Dendritic cell treated with granulocyte-macrophage colony-stimulating factor and Interleukin-4, amounts not matched to agents 40 ng/mL and 50 ng/mL, for 4 days (primary cell): ENCODE measurements around the gene GADD45B.
A peak's percentile ranks its signal among the peaks of the same experiment; 100 is the strongest.
"Not testable (repeated sequence)": the region's sequence is repeated elsewhere in the genome, so short reads cannot be mapped to it uniquely, and the experiment has no call there.

Experiments
- H3K27ac Mint-ChIP-seq: one replicate; pipeline ENCODE4 v1.8.0; 2022; ENCODE audit warnings: mild to moderate bottlenecking, mixed read lengths
- H3K27me3 Mint-ChIP-seq: one replicate; pipeline ENCODE4 v1.8.0; 2022; ENCODE audit warnings: mild to moderate bottlenecking, mixed read lengths
- H3K36me3 Mint-ChIP-seq: one replicate; pipeline ENCODE4 v1.8.0; 2022; ENCODE audit warnings: low read depth, mixed read lengths
- H3K4me1 Mint-ChIP-seq: one replicate; pipeline ENCODE4 v1.8.0; 2022; ENCODE audit warnings: low read depth, mixed read lengths
- H3K4me3 Mint-ChIP-seq: one replicate; pipeline ENCODE4 v1.8.0; 2022; ENCODE audit warnings: mild to moderate bottlenecking, moderate library complexity, mixed read lengths
- H3K9me3 Mint-ChIP-seq: one replicate; pipeline ENCODE4 v1.8.0; 2022; ENCODE audit warnings: mixed read lengths
- intact Hi-C: fragments of 100-400 bp; cut with micrococcal nuclease; formaldehyde crosslinking; loops from one replicate; pipeline ENCODE4 v1.15.0; 2022

GADD45B gene

DNA sequence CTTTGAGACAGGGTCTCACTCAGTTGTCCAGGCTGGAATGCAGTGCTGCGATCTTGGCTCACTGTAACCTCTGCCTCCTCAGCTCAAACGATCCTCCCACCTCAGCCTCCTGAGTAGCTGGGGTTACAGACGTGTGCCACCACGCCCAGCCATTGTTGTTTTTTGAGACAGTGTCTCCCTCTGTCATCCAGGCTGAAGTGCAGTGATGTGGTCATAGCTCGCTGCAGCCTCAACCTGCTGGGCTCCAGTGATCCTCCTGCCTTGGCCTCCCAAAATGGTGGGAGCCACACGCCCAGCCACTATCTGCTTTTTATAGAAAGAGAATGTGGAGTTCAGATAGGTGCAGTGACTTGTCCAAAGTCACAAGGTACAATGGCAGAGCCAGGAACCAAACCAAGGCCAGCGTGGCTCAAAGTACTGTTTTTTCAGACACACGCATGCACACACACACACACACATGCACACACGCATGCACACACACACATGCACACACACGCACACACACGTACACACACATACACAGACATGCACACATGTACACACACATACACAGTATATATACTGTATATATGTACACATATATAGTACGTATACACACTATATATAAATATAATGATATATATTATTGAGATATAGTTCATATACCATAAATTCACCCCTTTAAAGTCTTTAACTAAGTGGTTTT, 6.6 kb downstream of the GADD45B start:
- intact Hi-C loops: no loop called here
- H3K4me1 Mint-ChIP-seq: peaks cover 21% of the 10 kb centered on the region
- H3K9me3 Mint-ChIP-seq: peaks cover 16% of the 10 kb centered on the region
- H3K27ac Mint-ChIP-seq: no peak overlapping the region
- no peak overlapping the region for H3K4me3 Mint-ChIP-seq
- H3K27me3 Mint-ChIP-seq: peaks cover 35% of the 10 kb centered on the region
- H3K36me3 Mint-ChIP-seq: peaks cover 13% of the 10 kb centered on the region

DNA sequence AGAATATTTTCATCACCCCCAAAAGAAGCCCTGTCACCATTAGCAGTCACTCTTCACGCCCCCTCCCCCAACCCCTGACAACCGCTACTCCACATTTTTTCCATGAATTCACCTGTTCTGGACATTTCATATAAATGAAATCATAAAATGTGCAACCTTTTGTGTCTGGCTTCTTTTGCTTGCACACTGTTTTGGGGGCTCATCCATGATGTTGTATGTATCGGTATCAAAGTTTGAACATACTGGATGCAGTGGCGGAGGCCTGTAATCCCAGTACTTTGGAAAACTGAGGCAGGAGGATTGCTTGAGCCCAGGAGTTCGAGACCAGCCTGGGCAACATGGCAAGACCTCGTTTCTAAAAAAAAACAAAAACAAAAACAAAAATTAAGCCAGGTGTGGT, 7.2 kb downstream of the GADD45B start:
- Mint-ChIP-seq H3K27ac (no peak overlapping the region), H3K27me3 (peaks cover 41% of the 10 kb centered on the region), H3K4me1 (peaks cover 21% of the 10 kb centered on the region), H3K4me3 (no peak overlapping the region), H3K36me3 (peaks cover 7% of the 10 kb centered on the region), H3K9me3 (peaks cover 16% of the 10 kb centered on the region)
- intact Hi-C loops: no loop called here

DNA sequence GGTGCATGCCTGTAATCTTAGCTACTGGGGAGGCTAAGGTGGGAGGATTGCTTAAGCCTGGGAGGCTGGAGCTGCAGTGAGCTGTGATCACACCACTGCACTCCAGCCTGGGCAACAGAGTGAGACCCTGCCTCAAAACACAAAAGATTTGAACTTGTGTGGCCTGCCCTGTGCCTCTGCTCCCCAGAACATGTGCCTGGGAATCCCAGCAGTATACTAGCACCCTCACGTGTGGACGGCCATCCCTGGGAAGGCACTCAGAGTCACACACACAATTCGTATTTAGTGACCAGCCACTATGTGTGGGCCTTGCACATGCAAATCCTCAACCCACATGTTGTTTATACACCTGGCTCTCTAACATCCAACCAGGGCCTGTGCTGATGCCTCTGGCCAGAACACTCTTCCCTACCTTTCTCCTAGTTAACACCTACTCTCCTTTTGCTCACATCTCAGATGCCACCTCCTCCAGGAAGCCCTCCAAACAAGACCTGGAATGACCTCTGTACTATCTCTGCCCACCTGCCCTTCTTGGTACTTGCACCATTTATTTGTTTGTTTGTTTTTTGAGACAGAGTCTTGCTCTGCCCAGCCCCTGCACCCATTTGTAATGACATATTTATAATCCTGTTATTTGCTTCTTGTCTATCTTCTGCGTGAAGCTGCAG, 7.7 kb downstream of the GADD45B start:
- peaks cover 47% of the 10 kb centered on the region for H3K27me3 Mint-ChIP-seq
- peaks cover 21% of the 10 kb centered on the region for H3K4me1 Mint-ChIP-seq
- no peak overlapping the region for H3K4me3 Mint-ChIP-seq
- peaks cover 16% of the 10 kb centered on the region for H3K9me3 Mint-ChIP-seq
- intact Hi-C loops: no loop called here
- H3K27ac Mint-ChIP-seq: no peak overlapping the region
- H3K36me3 Mint-ChIP-seq: peaks cover 1% of the 10 kb centered on the region

DNA sequence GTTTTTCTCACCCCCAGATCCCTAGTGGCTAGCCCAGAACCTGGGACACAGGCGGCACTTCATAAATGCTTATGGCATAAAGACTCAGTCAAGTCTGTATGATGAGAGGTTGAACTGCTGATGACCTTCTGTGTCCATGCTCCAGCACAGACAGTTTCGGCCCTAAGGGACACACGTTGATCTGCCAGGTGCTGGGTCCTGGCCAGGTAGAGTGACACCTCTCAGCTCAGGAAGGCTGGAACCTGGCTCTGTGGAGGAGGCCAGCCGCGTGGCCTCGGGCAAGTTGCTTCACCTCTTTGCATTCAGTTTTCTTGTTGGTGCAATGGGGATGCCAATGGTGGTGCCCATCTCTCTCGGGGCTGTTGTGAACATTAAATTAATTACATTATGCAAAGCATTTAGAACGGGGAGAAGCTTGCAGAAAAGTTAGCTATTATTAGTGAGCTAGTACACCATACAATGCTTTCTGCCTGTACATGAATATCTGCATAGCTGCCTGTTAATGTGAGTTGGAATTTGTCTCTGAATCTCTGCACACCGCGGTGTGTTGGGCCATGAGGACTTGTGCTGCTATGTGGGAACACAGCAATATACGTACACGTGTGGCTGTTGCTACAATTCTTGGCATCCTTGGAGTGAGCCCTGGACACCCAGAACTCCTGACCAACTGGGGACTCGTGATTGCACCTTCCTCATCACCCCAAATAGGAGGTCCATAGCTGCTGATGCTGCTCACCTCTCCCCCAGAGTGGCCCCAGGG, 8.4 kb downstream of the GADD45B start:
- Mint-ChIP-seq H3K4me3 (no peak overlapping the region), H3K4me1 (peaks cover 19% of the 10 kb centered on the region), H3K27ac (no peak overlapping the region), H3K9me3 (peaks cover 16% of the 10 kb centered on the region), H3K27me3 (peaks cover 50% of the 10 kb centered on the region), H3K36me3 (no peaks in the 10 kb centered on the region)
- intact Hi-C loops: no loop called here

DNA sequence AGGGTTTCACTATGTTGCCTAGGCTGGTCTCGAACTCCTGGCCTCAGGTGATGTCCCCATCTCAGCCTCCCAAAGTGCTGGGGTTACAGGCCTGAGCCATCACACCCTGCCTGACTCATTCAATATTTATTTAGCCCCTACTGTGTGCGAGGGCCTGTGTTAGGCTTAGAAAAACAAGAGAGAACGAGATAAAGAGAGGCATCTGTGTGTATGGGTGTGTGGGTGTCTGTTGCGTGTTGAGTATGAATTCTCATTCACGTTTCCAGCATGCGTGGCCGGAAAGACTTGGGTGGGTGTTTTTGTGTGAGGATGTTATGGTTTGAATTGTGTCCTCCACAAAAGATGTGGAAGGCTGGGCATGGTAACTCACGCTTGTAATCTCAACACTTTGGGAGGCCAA, 9.5 kb downstream of the GADD45B start:
- no peak overlapping the region for H3K4me3 Mint-ChIP-seq
- no peak overlapping the region for H3K27ac Mint-ChIP-seq
- peaks cover 55% of the 10 kb centered on the region for H3K27me3 Mint-ChIP-seq
- peaks cover 16% of the 10 kb centered on the region for H3K9me3 Mint-ChIP-seq
- H3K4me1 Mint-ChIP-seq: peaks cover 22% of the 10 kb centered on the region
- intact Hi-C loops: no loop called here
- H3K36me3 Mint-ChIP-seq: no peaks in the 10 kb centered on the region

DNA sequence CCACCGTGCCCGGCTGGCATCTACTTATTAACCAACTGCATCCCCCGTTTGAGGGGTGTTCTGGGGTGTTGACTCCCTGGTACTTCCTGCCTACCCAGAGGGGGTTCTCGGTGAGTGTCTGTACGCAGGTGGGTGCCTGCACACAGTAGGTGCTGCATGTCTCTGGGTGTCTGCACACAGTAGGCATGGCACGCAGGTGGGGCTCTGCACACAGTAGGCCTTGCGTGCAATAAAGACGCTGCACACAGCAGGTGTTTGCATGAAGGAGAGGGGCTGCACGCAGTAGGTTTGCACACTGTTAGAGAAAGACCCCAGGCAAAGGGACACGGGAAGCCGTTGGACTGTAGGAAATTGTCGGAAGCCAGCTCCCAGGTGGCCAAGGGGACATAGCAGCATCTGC, 11.2 kb downstream of the GADD45B start:
- no peak overlapping the region for H3K27ac Mint-ChIP-seq
- H3K27me3 Mint-ChIP-seq: peaks cover 66% of the 10 kb centered on the region
- no peaks in the 10 kb centered on the region for H3K36me3 Mint-ChIP-seq
- intact Hi-C loops: no loop called here
- H3K4me1 Mint-ChIP-seq: peaks cover 33% of the 10 kb centered on the region
- H3K4me3 Mint-ChIP-seq: no peak overlapping the region
- peaks cover 15% of the 10 kb centered on the region for H3K9me3 Mint-ChIP-seq

DNA sequence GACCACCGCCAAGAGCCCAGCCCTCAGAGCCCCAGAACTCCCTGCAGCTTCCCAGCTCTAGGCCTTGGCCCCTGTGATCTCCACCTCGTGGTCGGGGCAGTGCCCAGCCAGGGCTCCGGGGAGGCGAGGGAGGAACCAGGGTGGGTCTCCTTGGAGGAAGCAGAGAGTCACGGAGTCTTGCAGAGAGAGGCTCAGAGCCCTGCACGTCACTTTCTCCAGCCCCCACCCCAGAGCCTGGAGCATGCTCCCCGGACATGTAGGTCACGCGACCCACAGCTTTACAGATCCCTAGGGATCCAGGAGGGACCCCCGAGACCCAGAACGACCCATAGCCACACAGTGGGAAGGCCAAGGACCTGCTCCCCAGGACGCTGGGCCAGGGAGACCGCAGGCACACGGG, 11.9 kb downstream of the GADD45B start:
- Mint-ChIP-seq H3K4me3 (peak overlapping the region; percentile 35), H3K9me3 (peaks cover 8% of the 10 kb centered on the region), H3K27me3 (peaks cover 71% of the 10 kb centered on the region), H3K4me1 (peaks cover 33% of the 10 kb centered on the region), H3K36me3 (no peaks in the 10 kb centered on the region), H3K27ac (peak overlapping the region; percentile 10)
- intact Hi-C loops: no loop called here

DNA sequence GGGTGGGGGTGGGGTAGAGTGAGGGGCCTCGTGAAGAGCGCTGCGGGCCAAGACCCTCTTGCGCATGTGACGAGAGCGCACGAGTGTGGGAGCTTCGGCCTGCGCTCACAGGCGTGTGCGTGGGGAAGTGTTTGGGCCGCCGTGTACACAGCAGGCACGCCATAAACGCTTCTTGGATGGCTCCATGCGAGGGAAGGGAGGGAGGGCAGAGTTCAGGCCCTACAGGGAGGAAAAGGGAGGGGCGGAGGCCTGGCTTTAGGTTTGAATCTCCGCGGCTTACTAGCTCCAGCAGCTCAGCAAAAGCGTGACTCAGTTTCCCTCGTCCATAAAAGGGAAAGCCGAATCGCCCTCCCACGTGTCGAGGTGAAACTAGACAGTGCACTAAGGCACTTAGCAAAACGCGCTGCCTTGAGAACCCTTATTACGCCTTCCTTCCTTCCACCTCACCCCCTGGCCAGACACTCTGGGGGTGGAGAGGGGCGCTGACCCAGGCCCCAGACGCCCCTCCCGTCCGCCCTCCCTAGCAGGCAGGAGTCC, 12.5 kb downstream of the GADD45B start:
- Mint-ChIP-seq H3K27me3 (peaks cover 77% of the 10 kb centered on the region), H3K27ac (peak overlapping the region; percentile 49), H3K4me3 (peak overlapping the region; percentile 57), H3K4me1 (peaks cover 33% of the 10 kb centered on the region), H3K9me3 (peaks cover 1% of the 10 kb centered on the region), H3K36me3 (no peaks in the 10 kb centered on the region)
- intact Hi-C loops: no loop called here

DNA sequence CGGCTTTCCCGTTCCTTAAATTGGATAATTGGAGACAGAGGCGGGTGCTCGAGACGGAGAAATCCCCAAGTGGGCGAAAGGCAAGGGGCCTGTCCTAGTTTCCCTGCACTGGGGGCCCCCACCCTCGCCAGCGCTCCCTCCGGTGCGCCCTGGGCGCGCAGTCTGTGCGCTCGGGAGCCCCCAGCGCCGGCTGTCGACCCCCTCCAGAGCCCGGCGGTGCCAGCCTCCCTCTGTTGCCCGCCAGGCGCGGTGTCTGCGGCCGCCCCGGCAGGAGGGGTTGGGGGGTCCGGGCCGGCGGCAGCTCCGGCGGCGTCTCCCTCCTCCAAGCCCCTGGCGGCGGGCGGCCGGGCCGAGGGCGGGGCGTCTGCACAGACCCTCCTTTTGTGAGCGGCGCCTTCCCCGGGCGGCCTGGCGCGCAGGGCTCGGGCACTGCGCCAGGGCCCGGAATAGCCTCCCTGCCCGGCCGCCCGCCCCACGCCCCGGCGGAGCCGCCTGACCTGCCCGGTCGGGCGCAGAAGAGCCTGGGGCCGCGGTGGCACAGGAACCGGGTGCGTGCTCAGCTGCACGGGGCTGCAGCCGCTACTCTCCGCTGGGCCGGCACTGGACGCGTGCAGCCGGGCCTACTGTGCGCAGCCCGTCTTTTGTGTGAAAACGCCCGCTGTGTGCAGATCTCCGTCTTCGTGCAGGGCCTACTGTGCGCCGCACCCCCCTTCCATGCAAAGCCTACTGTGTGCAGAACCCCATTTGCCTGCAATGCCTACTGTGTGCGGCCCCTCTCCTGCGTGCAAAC, 13.2 kb downstream of the GADD45B start:
- Mint-ChIP-seq H3K27me3 (peaks cover 80% of the 10 kb centered on the region), H3K27ac (peak overlapping the region; percentile 49), H3K4me1 (peaks cover 37% of the 10 kb centered on the region), H3K36me3 (no peaks in the 10 kb centered on the region), H3K9me3 (no peaks in the 10 kb centered on the region), H3K4me3 (peak overlapping the region; percentile 57)
- intact Hi-C loops: no loop called here

DNA sequence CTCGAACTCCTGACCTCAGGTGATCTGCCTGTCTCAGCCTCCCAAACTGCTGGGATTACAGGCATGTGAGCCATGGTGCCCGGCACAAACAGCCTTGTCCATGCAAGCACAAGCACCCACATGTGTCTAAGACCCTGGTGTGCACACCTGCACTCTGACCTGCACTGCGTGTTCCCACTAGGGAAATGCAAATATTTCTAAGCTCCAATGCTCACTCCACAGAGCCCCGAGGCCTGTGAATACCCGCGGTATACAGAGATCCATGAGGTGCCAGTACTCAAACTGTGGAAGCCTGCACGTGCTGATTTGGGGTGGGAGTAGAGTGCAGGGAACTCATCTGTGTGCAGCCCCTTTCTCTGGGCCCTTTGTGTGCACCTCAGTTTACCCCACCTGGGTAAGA, 14.7 kb downstream of the GADD45B start:
- H3K4me1 Mint-ChIP-seq: peaks cover 44% of the 10 kb centered on the region
- peaks cover 81% of the 10 kb centered on the region for H3K27me3 Mint-ChIP-seq
- H3K4me3 Mint-ChIP-seq: no peak overlapping the region

DNA sequence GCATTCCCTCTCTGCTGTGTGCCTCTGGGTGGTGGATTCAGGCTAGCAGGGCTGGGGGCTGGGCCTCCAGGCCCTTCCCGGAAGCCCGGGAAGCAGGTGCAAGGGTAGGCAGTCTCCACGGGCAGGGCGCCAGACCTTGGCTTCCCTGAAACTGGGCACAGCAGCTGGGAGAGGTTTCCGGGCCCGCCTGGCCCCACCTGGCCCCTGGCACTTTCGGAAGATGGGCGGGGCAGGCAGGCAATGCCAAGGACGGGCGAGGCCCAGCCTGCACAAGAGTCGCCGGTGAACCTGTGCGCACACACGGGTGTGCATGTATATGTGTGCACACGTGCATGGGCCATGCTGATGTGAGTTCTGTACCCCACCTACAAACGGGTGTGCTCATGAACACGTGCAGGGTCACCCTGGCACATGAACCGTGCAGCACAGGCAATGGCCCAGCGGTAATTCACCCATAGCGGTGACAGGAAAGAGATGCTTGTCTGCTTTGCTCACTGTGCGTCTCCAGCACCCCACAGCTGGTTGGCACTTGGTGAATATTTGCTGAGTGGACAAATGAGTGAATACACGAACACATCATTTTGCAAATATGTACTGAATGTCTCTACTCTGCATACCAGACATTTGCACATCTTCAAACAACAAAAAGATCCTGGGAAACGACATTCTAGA, 15.3 kb downstream of the GADD45B start:
- peaks cover 78% of the 10 kb centered on the region for H3K27me3 Mint-ChIP-seq
- H3K4me3 Mint-ChIP-seq: no peak overlapping the region
- intact Hi-C loops: no loop called here
- no peaks in the 10 kb centered on the region for H3K9me3 Mint-ChIP-seq
- no peak overlapping the region for H3K27ac Mint-ChIP-seq
- no peaks in the 10 kb centered on the region for H3K36me3 Mint-ChIP-seq
- H3K4me1 Mint-ChIP-seq: peaks cover 50% of the 10 kb centered on the region

More for the DNA sequence above, 14.7 kb downstream of the GADD45B start:
- Mint-ChIP-seq H3K27ac (no peak overlapping the region), H3K36me3 (no peaks in the 10 kb centered on the region), H3K9me3 (no peaks in the 10 kb centered on the region)
- intact Hi-C loops: no loop called here

DNA sequence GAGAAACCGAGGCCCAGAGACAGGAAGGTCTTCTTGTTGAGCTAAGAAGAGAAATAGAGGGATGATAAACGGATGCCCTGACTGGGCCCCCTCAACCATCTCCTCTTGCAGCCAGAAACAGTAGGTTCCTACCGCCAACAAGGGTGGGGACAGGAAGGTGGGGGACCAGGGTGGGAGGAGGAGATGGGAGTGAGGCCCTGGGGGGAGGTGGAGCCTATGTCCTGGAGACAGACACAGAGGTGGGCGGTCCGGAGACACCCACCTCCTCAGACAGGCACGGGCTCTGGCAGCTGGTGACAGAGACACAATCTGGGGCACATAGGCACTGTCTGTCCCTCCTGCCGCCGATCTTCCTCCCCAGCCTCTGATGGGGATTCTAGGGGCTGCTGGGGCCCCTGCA, 16.9 kb downstream of the GADD45B start:
- intact Hi-C loops: no loop called here
- H3K4me1 Mint-ChIP-seq: peaks cover 47% of the 10 kb centered on the region
- H3K27ac Mint-ChIP-seq: no peak overlapping the region
- no peak overlapping the region for H3K4me3 Mint-ChIP-seq
- peaks cover 66% of the 10 kb centered on the region for H3K27me3 Mint-ChIP-seq
- H3K9me3 Mint-ChIP-seq: no peaks in the 10 kb centered on the region
- no peaks in the 10 kb centered on the region for H3K36me3 Mint-ChIP-seq

DNA sequence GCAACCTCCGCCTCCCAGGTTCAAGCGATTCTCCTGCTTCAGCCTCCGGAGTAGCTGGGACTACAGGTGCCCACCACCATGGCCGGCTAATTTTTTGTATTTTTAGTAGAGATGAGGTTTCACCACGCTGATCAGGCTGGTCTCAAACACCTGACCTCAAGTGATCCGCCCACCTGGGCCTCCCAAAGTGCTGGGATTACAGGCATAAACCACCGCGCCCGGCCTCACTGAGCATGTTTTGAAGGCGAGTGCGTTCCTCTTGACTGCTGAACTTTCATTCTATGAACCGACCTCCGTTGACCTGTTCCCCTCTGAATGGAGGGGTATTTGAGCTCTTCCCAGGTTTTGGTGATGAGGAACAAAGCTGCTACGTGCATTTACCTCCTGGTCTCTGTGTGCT, 17.5 kb downstream of the GADD45B start:
- Mint-ChIP-seq H3K27me3 (peaks cover 60% of the 10 kb centered on the region), H3K4me1 (peaks cover 41% of the 10 kb centered on the region)
- H3K9me3 Mint-ChIP-seq, H3K27ac Mint-ChIP-seq, intact Hi-C loops, H3K4me3 Mint-ChIP-seq, H3K36me3 Mint-ChIP-seq: not testable (repeated sequence)
